IPS-NIHi7 (cell line): ENCODE measurements around the gene IL1RL1.

Experiments used
- DNase-seq: peaks from one replicate; pipeline ENCODE4 v3.0.0; 2012; ENCODE audit warnings: mixed read lengths; ENCODE audit errors: extremely low spot score

The IL1RL1 gene

GRCh38 chr2:102367331-102367971, 56.1 kb downstream of the IL1RL1 start:
- DNase-seq = no peak

- DNase-seq = no peak
Measured at GRCh38 chr2:102368461-102369109, 57.2 kb downstream of the IL1RL1 start.

GRCh38 chr2:102369866-102370265, 58.5 kb downstream of the IL1RL1 start:
- DNase-seq = no peak

GRCh38 chr2:102376052-102376591, 64.8 kb downstream of the IL1RL1 start:
- DNase-seq = no peak

GRCh38 chr2:102383722-102384121, 72.4 kb downstream of the IL1RL1 start:
- no peak for DNase-seq

- no peak for DNase-seq
Measured at GRCh38 chr2:102385522-102385921, 74.2 kb downstream of the IL1RL1 start.

- no peak for DNase-seq
Measured at GRCh38 chr2:102386004-102386403, 74.6 kb downstream of the IL1RL1 start.

GRCh38 chr2:102386867-102387541, 75.6 kb downstream of the IL1RL1 start:
- no peak for DNase-seq

GRCh38 chr2:102387763-102388546, 76.6 kb downstream of the IL1RL1 start:
- no peak for DNase-seq

GRCh38 chr2:102391565-102391964, 80.2 kb downstream of the IL1RL1 start:
- no peak for DNase-seq

- no peak for DNase-seq
Measured at GRCh38 chr2:102392096-102392495, 80.7 kb downstream of the IL1RL1 start.

GRCh38 chr2:102392942-102393341, 81.6 kb downstream of the IL1RL1 start:
- no peak for DNase-seq

GRCh38 chr2:102396012-102396411, 84.6 kb downstream of the IL1RL1 start:
- DNase-seq = no peak

- DNase-seq = peak; percentile 24
Measured at GRCh38 chr2:102397209-102397608, 85.8 kb downstream of the IL1RL1 start.

GRCh38 chr2:102399499-102400141, 88.3 kb downstream of the IL1RL1 start:
- DNase-seq = no peak

- DNase-seq = no peak
Measured at GRCh38 chr2:102401456-102401855, 90.1 kb downstream of the IL1RL1 start.
